Measurements from ENCODE around the gene RIOX2.
"Not testable (repeated sequence)": the region's sequence is repeated elsewhere in the genome, so short reads cannot be mapped to it uniquely, and the experiment has no call there.

RIOX2 gene

GRCh38 chr3:97971679-97972567 is at the start of gene RIOX2:
RIOX2 (minus strand) TSS chr3:97972431; CDS start chr3:97967593, 4,838 bp downstream.
- DNase-seq = peak; percentile 66

GRCh38 chr3:98020412-98020811 is 48.2 kb upstream of the RIOX2 start:
- DNase-seq = no peak

- no peak for DNase-seq
Measured at GRCh38 chr3:98018301-98018700, 46.1 kb upstream of the RIOX2 start.

GRCh38 chr3:98014268-98014585 is 42.0 kb upstream of the RIOX2 start:
- no peak for DNase-seq

- no peak for DNase-seq
Measured at GRCh38 chr3:98013411-98014267, 41.4 kb upstream of the RIOX2 start.

GRCh38 chr3:98012979-98013378 is 40.7 kb upstream of the RIOX2 start:
- no peak for DNase-seq

GRCh38 chr3:98010883-98011449 is 38.7 kb upstream of the RIOX2 start:
- not testable (repeated sequence) for DNase-seq

- no peak for DNase-seq
Measured at GRCh38 chr3:98010194-98010882, 38.1 kb upstream of the RIOX2 start.

- DNase-seq = no peak
Measured at GRCh38 chr3:98008855-98009254, 36.6 kb upstream of the RIOX2 start.

- no peak for DNase-seq
Measured at GRCh38 chr3:98005438-98005837, 33.2 kb upstream of the RIOX2 start.

GRCh38 chr3:98004721-98005120 is 32.5 kb upstream of the RIOX2 start:
- no peak for DNase-seq

GRCh38 chr3:98003306-98003969 is 31.2 kb upstream of the RIOX2 start:
- DNase-seq = no peak

GRCh38 chr3:98002717-98003116 is 30.5 kb upstream of the RIOX2 start:
- no peak for DNase-seq

GRCh38 chr3:97999994-98000393 is 27.8 kb upstream of the RIOX2 start:
- DNase-seq = no peak

GRCh38 chr3:97999103-97999502 is 26.9 kb upstream of the RIOX2 start:
- no peak for DNase-seq

GRCh38 chr3:97996988-97997387 is 24.8 kb upstream of the RIOX2 start:
- no peak for DNase-seq

- no peak for DNase-seq
Measured at GRCh38 chr3:97994328-97994945, 22.2 kb upstream of the RIOX2 start.

GRCh38 chr3:97993526-97993925 is 21.3 kb upstream of the RIOX2 start:
- DNase-seq = no peak

GRCh38 chr3:97992547-97993173 is 20.4 kb upstream of the RIOX2 start:
- DNase-seq = no peak

GRCh38 chr3:97991293-97991682 is 19.1 kb upstream of the RIOX2 start:
- DNase-seq = no peak

GRCh38 chr3:97990624-97991292 is 18.5 kb upstream of the RIOX2 start:
- no peak for DNase-seq
